Naive thymus-derived CD8-positive, alpha-beta T cell (primary cell): ENCODE results near the gene TTC9B. TPM values are rescaled to one million over a fixed set of nuclear protein-coding genes. Genes with fewer than 3 reads are reported as not detected.

ENCODE experiments used
- ATAC-seq, 2 donors: fragments of 150-1000 bp; cut with Tn5 transposase in 1 of 2; sonication (Bioruptor Pico), chemical (Tn5 transposase) in 1 of 2; 1 replicate in 1 of 2; 2 replicates in 1 of 2; pipeline ENCODE4 v1.10.0; 2021; ENCODE audit warnings: mild to moderate bottlenecking in 2 of 2, moderate library complexity in 2 of 2
- POLR2A ChIA-PET: fragments of 350-600 bp; sonication (Branson Sonifier 250); formaldehyde crosslinking; loops from one replicate; lab custom pipeline; 2021; ENCODE audit warnings: antibody characterized with exemption; lab: Charles Lee
- DNase-seq, 10 donors: peaks; one replicate each; pipeline versions ENCODE4 v3.0.0 to v3.0.0-alpha.2; 2020 to 2022
- H3K27ac Mint-ChIP-seq, 10 donors: one replicate each; pipeline ENCODE4 v1.8.0; 2020 to 2022; ENCODE audit warnings: mild to moderate bottlenecking in 10 of 10, mixed read lengths in 10 of 10, moderate library complexity in 4 of 10, inconsistent platforms in 1 of 10
- H3K27me3 Mint-ChIP-seq, 5 donors: one replicate each; pipeline ENCODE4 v1.8.0; 2021 to 2022; ENCODE audit warnings: mixed read lengths in 5 of 5
- H3K36me3 Mint-ChIP-seq, 3 donors: one replicate each; pipeline ENCODE4 v1.8.0; 2020 to 2022; ENCODE audit warnings: mixed read lengths in 3 of 3, mild to moderate bottlenecking in 2 of 3, inconsistent platforms in 1 of 3
- H3K4me1 Mint-ChIP-seq, 4 donors: one replicate each; pipeline ENCODE4 v1.8.0; 2021 to 2022; ENCODE audit warnings: mixed read lengths in 4 of 4
- H3K4me3 Mint-ChIP-seq, 10 donors: one replicate each; pipeline ENCODE4 v1.8.0; 2020 to 2022; ENCODE audit warnings: mild to moderate bottlenecking in 10 of 10, mixed read lengths in 10 of 10, moderate library complexity in 6 of 10, inconsistent platforms in 1 of 10
- H3K9me3 Mint-ChIP-seq, 9 donors: one replicate each; pipeline ENCODE4 v1.8.0; 2020 to 2022; ENCODE audit warnings: mixed read lengths in 9 of 9, mild to moderate bottlenecking in 3 of 9, inconsistent platforms in 1 of 9, moderate library complexity in 1 of 9
- polyA plus RNA-seq, 3 donors: library from polyadenylated mRNA; unstranded; fragments of 300-500 nt; fragmentation: Illumina TruSeq; gene quantifications; one replicate each; pipeline ENCODE4 v1.2.3, GENCODE V29; 2021
- total RNA-seq, 8 experiments: library from RNA in 2 of 8; stranded (reverse) in 2 of 8; gene quantifications; one replicate each; pipeline ENCODE4 v1.2.3 and lab custom pipeline; 2021 to 2026

Gene TTC9B
- total and polyA plus RNA-seq, 5 experiments from 2014 or later, result not detected

DNA sequence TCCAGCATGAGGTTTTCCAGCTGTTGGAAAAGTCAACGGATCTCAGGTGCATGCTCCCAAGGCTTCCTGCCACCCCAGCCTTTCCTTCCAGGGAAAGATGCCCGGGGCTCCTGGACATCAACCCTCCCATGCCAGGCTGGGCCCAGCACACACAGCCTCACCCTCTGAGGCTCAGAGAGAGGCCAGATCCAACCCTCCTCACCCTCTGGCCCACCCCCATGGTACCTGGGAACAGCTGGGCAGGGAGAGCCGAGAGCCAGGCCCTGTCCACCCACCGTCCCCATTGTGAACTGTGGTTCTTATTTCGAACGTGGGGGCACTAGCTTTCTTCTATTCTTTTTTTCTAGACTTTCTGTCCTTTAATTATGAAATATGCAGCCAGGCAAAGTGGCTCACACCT, 18.2 kb upstream of the TTC9B start:
- H3K9me3 Mint-ChIP-seq, result no peaks in the 10 kb centered on the region
- no peak for DNase-seq
- POLR2A ChIA-PET, result interaction anchor here (1.0 kb wide), 1 partner anchor 37 kb away, joined by 3 read pairs; no protein-coding TSS in a partner anchor
- peaks cover 0 to 58% (median 9%) of the 10 kb centered on the region in 3 donors for H3K36me3 Mint-ChIP-seq
- no peak for ATAC-seq
- no peak overlapping the region for H3K27ac Mint-ChIP-seq
- peaks cover 0 to 4% (median 0%) of the 10 kb centered on the region in 4 donors for H3K4me1 Mint-ChIP-seq
- H3K4me3 Mint-ChIP-seq, result no peak overlapping the region
- H3K27me3 Mint-ChIP-seq, result no peaks in the 10 kb centered on the region

DNA sequence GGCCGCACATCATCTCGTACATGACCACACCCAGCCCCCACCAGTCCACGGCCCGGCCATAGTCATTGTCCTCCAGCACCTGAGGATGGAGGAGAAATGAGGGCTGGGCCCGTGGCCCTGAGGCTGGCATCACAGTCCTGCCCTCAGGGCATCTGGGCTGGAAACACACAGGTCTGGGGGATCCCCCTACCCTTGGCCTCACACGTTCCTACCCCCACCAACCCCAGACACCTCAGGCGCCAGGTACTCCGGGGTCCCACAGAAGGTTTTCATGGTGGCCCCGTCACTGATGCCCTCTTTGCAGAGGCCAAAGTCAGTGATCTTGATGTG, 17.8 kb upstream of the TTC9B start:
- H3K27me3 Mint-ChIP-seq, result no peaks in the 10 kb centered on the region
- POLR2A ChIA-PET, result no interaction called here
- H3K36me3 Mint-ChIP-seq, result peaks cover 0 to 55% (median 9%) of the 10 kb centered on the region in 3 donors
- no peak overlapping the region for H3K27ac Mint-ChIP-seq
- no peak overlapping the region for H3K4me3 Mint-ChIP-seq
- no peak for ATAC-seq
- peaks cover 0 to 5% (median 1%) of the 10 kb centered on the region in 4 donors for H3K4me1 Mint-ChIP-seq
- no peaks in the 10 kb centered on the region for H3K9me3 Mint-ChIP-seq
- DNase-seq, result no peak

DNA sequence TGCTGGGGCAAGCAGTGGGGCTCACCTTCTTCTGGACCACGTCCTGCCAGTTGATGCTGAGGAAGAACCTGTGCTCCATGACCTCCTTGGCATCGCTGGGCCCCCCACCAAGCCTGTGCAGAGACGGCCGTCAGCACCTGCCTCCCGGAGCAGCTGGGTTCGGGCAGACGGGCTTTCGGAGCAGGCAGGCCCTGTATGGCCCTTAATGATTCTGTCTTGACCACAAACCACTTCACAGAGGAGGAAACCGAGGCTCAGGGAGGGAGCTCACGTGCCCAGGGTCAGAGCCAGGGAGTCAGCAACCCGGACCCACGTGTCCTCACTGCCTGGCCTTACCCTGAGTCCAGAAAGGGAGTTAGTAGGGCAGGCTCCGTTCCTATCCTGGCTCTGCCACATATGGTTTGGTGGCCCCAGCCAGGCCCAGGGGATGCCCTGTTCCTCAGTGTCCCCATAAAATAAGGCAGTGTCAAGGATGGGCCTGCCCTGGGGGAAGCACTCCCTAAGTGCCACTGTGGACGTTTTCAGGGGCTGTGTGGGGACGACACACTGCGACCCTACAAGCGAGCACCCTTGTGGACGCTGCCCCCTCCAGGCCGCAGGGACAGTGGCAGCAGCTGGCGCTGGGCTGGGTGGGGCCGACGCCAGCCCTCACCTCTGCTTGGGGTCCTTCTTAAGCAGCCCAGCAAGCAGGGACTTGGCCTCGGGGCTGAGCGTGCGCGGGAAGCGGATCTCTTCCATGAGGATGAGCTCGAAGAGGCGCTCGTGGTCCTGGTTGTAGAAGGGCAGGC, 17.2 kb upstream of the TTC9B start:
- DNase-seq, result no peak
- Mint-ChIP-seq H3K27me3 (no peaks in the 10 kb centered on the region), H3K36me3 (peaks cover 0 to 51% (median 9%) of the 10 kb centered on the region in 3 donors), H3K9me3 (no peaks in the 10 kb centered on the region), H3K4me1 (peaks cover 0 to 7% (median 1%) of the 10 kb centered on the region in 4 donors), H3K4me3 (no peak overlapping the region), H3K27ac (no peak overlapping the region)
- POLR2A ChIA-PET, result no interaction called here
- ATAC-seq, result no peak

DNA sequence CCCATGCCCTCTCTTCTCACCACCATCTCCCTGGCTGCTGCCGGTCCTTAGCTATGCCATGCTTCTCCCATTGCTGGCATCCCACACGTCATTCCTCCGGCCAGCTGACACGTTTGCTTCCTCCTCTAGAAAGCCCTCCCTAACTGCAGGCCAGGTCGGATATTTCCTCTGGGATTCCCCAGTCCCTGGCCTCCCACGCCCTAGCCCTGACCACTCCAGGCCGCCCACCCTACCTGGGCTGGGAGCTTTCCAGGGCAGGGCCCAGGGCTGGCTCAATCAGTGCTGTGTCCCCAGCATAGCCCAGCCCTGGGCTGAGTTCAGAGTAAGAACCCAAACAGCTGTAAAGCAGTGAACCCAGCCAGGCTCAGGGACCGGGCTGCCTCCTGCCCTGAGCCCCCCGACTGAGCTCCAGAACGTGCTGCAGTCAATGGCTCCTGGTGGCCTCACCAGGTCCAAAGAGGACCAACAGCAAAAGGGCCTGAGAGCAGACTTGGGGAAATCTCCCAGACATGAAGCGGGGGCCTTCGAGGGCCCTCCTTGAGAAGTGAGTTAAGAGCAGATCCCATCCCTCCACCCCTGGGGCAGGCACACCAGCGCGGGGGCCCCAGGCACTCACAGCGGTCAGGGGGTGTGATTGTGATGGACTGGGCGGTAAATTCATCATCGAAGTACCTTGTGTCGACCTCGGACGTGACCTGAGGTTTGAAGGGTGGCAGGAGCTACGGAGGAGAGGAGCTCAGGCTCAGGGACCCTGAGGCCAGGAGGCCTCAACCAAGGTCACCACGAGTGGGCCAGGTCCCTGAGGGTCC, 16.4 kb upstream of the TTC9B start:
- no peak overlapping the region for H3K4me3 Mint-ChIP-seq
- peaks cover 0 to 45% (median 7%) of the 10 kb centered on the region in 3 donors for H3K36me3 Mint-ChIP-seq
- peak overlapping the region in 3 of 10 donors; percentile 27 to 29 (median 28) for H3K27ac Mint-ChIP-seq
- H3K4me1 Mint-ChIP-seq, result peaks cover 4 to 8% (median 7%) of the 10 kb centered on the region in 4 donors
- POLR2A ChIA-PET, result no interaction called here
- no peaks in the 10 kb centered on the region for H3K9me3 Mint-ChIP-seq
- DNase-seq (no peak), ATAC-seq (no peak)
- no peaks in the 10 kb centered on the region for H3K27me3 Mint-ChIP-seq

DNA sequence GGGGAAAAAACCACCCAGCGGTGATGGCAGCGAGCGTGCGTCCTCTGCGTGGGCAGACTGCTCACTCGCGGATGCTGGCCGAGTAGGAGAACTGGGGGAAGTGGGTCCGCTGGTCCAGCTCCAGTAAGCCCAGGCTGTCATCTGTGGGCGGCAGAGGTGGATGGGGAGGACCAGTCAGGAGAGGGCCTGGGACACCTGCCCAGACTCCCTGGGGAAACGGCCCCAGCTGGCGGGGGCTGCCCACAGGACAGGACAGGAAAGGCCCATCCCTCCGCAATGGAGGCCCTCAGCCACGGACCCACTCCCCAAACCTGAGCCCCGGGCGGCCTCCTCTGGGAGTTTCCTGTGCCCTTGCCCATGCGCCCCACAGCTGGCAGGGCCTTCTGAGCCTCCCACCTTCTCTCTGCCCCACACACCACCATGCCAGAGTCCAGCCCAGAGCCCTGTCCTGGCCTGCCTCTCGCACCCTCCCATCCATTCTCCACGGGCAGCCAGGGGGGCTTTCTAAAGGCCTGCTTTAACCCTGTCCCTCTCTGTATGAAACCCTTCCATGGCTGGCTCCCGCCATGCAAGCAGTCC, 15.7 kb upstream of the TTC9B start:
- H3K27me3 Mint-ChIP-seq, result no peaks in the 10 kb centered on the region
- peaks cover 10 to 15% (median 11%) of the 10 kb centered on the region in 4 donors for H3K4me1 Mint-ChIP-seq
- DNase-seq (no peak), ATAC-seq (no peak)
- H3K36me3 Mint-ChIP-seq, result peaks cover 0 to 38% (median 7%) of the 10 kb centered on the region in 3 donors
- H3K4me3 Mint-ChIP-seq, result peak overlapping the region in 1 of 10 donors; percentile 60
- POLR2A ChIA-PET, result interaction anchor here (0.6 kb wide), 1 partner anchor 52 kb away, joined by 5 read pairs; no protein-coding TSS in a partner anchor
- no peaks in the 10 kb centered on the region for H3K9me3 Mint-ChIP-seq
- H3K27ac Mint-ChIP-seq, result peak overlapping the region in 1 of 10 donors; percentile 27

DNA sequence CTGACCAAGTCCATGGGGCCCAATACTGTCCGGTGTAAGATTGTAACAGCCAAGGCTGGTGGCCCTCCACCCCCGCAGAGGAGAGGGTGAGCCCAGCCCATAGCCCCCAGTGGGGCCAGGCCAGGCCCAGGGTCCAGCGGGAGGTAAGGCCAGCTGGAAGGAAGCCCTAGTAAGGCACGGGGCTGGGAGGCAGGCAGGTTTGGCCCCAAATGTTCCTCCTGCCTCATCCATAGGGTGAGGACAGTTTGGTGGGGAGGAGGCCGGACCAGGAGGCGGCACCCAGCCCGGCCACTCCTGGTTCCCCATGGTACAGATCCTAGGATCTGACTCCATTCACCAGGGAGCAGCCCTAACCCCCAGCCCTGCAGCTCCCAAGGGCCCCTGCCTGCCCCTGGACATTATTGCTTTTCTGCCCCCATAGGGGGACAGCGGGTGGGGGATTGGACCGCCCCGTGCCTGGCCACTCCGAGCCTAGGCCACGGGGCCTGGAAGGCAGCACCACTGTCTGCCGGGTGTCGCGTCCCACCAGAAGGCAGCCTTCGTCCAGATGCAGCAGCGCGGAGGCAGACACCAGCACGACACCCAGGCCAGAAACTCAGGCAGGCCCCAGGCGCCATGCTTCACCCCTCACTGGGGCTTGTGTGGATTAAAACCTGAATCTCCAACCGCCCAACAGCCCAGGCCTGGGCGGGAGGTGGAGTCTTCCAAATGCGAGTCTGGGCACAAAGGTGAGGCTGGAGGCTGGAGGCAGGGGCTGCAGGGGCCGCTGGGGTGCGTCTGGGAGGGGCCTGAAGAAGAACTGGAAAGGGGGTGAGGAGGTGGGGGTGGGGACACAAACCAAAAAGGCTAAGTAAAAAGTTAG, 15.0 kb upstream of the TTC9B start:
- no peak overlapping the region for H3K27ac Mint-ChIP-seq
- H3K4me3 Mint-ChIP-seq, result no peak overlapping the region
- ATAC-seq (no peak), DNase-seq (no peak)
- POLR2A ChIA-PET, result no interaction called here
- peaks cover 0 to 32% (median 7%) of the 10 kb centered on the region in 3 donors for H3K36me3 Mint-ChIP-seq
- no peaks in the 10 kb centered on the region for H3K27me3 Mint-ChIP-seq
- peaks cover 10 to 18% (median 13%) of the 10 kb centered on the region in 4 donors for H3K4me1 Mint-ChIP-seq
- no peaks in the 10 kb centered on the region for H3K9me3 Mint-ChIP-seq

DNA sequence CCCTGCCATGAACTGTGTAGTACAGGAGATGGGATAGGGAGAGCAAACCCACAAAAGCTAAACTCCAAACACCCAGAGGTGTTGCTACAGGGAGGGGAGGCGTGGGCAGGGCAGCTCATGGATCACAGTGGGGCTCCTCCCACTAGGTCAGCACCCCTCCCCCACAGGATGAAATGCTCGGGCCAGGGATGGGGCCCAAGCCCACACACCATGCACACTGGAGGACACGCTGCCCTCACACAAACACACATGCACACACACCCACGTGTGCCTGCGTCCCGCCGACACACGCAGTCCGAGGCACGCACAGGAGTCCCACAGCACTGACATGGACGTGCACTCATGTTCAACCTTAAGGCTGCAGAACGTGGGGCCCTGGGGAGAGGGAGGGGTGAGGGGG, 14.3 kb upstream of the TTC9B start:
- ATAC-seq, result no peak
- H3K4me3 Mint-ChIP-seq, result no peak overlapping the region
- H3K9me3 Mint-ChIP-seq, result no peaks in the 10 kb centered on the region
- no peak for DNase-seq
- peaks cover 0 to 1% (median 0%) of the 10 kb centered on the region in 5 donors for H3K27me3 Mint-ChIP-seq
- H3K27ac Mint-ChIP-seq, result no peak overlapping the region
- peaks cover 0 to 27% (median 7%) of the 10 kb centered on the region in 3 donors for H3K36me3 Mint-ChIP-seq
- H3K4me1 Mint-ChIP-seq, result peaks cover 10 to 19% (median 15%) of the 10 kb centered on the region in 4 donors
- POLR2A ChIA-PET, result no interaction called here

DNA sequence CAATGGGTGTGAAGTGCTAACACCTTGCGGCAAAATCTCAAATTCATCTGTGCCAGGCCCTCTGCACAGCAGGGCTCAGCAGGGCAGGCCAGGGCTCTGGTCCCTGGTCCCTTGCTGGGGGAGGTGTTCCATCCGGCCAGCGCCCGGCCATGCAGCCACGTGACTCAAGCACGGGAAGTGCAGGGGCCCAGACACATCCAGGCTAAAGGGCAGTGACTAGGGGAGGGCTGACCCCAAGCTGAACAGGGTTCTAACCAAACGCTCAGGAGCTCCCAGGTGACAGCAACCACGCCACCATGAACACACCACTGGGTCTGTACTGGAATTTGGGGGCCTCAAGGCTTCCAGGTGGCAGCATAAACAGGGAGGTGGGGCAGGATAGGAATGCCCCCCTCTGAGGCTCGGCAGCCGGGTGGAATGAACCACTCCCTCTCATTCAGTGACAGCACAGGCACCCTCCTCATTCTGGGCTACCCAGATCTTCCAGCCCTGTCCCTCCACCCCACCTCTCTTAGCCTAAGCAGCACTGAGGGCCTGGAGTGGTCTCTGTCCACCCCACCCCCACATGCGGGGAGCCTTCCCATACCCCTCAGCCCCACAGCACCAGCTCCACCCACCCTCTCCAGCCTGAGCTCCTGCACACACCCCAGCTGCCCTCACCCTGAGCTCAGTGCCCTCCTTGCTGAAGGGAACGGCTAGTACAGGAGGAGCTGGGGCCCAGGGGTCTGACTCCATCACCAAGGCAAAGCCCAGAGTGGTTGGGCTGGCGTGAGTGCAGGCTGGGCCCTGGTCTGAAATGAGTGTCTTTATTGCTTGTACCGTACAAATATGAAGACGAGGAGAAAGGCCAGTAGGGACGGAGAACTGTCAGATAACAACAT, 13.6 kb upstream of the TTC9B start:
- POLR2A ChIA-PET, result no interaction called here
- Mint-ChIP-seq H3K4me1 (peaks cover 9 to 23% (median 17%) of the 10 kb centered on the region in 4 donors), H3K4me3 (no peak overlapping the region), H3K27ac (peak overlapping the region in 2 of 10 donors; percentile 40 to 53), H3K36me3 (peaks cover 0 to 21% (median 3%) of the 10 kb centered on the region in 3 donors), H3K9me3 (no peaks in the 10 kb centered on the region), H3K27me3 (peaks cover 0 to 3% (median 0%) of the 10 kb centered on the region in 5 donors)
- ATAC-seq (no peak), DNase-seq (no peak)

DNA sequence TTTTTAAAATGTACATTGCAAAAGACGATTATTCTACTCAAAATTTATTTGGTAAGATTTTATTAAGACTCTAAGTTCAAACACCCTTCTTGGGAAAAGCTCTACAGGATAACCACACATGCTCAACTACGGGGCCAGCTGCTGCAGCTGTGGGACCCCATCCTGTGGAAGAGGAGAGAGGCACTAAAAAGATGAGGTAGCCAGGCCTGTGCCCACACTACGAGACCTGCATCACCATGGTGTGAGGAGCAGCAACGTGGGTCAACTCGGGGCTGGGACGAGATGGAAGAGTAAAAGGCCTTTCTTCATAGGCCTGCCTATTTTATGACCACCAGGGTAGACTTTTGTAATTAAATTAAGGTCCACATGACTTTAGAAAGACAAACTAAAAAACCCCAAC, 12.9 kb upstream of the TTC9B start:
- no peak for DNase-seq
- Mint-ChIP-seq H3K36me3 (peaks cover 0 to 17% (median 0%) of the 10 kb centered on the region in 3 donors), H3K4me1 (peaks cover 14 to 27% (median 21%) of the 10 kb centered on the region in 4 donors), H3K4me3 (no peak overlapping the region), H3K27me3 (peaks cover under 1 to 9% (median 1%) of the 10 kb centered on the region in 5 donors), H3K9me3 (no peaks in the 10 kb centered on the region), H3K27ac (peak overlapping the region in 4 of 10 donors; percentile 27 to 77 (median 60))
- ATAC-seq, result no peak
- POLR2A ChIA-PET, result interaction anchor here (0.7 kb wide), 1 partner anchor 91 kb away, joined by 5 read pairs; no protein-coding TSS in a partner anchor

DNA sequence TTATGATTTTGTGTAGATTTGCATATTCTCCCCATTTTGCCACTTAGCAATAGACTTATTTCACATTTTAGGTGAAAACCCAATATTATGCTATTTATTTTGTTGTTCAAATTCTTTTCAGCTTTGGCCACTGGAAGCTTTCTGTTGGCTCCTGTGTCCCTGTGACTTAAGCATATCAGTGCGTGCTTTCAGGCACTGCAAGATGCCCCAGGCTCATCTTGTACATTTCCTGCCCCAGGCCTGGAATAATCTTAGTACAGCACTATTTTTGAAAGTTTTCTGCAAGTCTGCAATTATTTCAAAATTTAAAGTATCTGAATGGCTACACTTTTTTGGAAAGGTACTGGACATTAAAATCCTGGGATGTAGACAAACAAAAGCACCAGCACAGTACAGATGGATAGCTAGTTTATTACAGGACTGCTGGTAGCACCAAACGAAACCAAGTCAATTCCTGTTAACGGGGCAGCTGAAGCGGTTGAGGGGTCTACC, 11.8 kb upstream of the TTC9B start:
- H3K27me3 Mint-ChIP-seq, result peaks cover 8 to 20% (median 10%) of the 10 kb centered on the region in 5 donors
- H3K9me3 Mint-ChIP-seq, result peaks cover 0 to 4% (median 0%) of the 10 kb centered on the region in 9 donors
- peak overlapping the region in 4 of 10 donors; percentile 7 to 60 (median 20) for H3K27ac Mint-ChIP-seq
- peaks cover 0 to 18% (median 6%) of the 10 kb centered on the region in 3 donors for H3K36me3 Mint-ChIP-seq
- POLR2A ChIA-PET, result no interaction called here
- no peak overlapping the region for H3K4me3 Mint-ChIP-seq
- DNase-seq (no peak), ATAC-seq (no peak)
- H3K4me1 Mint-ChIP-seq, result peaks cover 23 to 38% (median 30%) of the 10 kb centered on the region in 4 donors

DNA sequence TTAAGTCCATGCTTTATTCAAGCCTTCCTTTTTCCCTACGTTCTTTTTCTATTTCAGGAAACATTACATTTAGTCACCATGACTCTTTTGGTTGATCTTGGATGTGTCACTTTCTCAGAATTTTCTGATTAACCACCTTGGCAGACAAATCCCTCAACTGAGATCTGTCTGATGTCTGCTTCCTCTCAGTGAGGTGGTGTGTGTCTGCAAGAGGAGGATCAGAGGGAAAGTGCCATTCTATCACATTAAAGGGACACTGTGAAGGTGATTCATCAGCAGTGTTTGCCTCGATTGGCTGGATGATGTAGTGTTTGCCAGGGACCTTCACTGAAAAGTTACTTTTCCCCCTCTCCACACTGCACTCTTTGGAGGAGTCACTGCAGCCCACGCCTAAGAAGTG, 11.3 kb upstream of the TTC9B start:
- ATAC-seq (peak; percentile 58), DNase-seq (no peak)
- peaks cover 8 to 25% (median 15%) of the 10 kb centered on the region in 5 donors for H3K27me3 Mint-ChIP-seq
- peak overlapping the region in 6 of 10 donors; percentile 7 to 60 (median 34) for H3K27ac Mint-ChIP-seq
- peak overlapping the region in 1 of 10 donors; percentile 54 for H3K4me3 Mint-ChIP-seq
- H3K9me3 Mint-ChIP-seq, result peaks cover 0 to 4% (median 0%) of the 10 kb centered on the region in 9 donors
- peaks cover 0 to 14% (median 6%) of the 10 kb centered on the region in 3 donors for H3K36me3 Mint-ChIP-seq
- POLR2A ChIA-PET, result no interaction called here
- peaks cover 23 to 40% (median 31%) of the 10 kb centered on the region in 4 donors for H3K4me1 Mint-ChIP-seq
